ENCODE results near the gene TNFRSF12A. TPM values are rescaled to one million over a fixed set of nuclear protein-coding genes. Genes with fewer than 3 reads are reported as not detected.
A peak's percentile ranks its signal among the peaks of the same experiment; 100 is the strongest.

The TNFRSF12A gene
- polyA plus RNA-seq, 1 donor (not counting 4 experiments of a cell fraction or from before 2014, with no cell fraction given) = 147 TPM

DNA sequence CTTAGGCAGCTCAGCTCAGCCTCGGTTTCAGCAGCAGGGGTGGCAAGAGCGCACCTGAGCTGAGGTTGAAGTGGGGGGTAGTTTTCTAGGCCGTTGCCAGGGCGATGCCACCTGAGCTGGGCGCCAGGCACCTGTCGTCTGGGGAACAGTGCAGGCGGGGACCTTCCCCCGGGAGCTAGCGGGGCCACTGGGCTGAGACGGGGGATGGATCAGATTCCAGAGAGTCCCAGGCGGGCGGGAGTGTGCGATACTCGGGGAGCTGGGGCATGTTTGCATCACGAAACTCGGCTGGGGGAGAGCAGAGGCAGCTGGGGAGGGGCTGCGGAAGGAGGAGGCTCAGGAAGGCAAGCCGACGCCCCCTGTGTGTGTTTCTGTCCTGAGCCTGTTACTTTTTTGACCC, 7.9 kb upstream of the TNFRSF12A start:
- H3K4me1 ChIP-seq (ENCODE audit: control insufficient read depth, extremely low read depth, insufficient read depth, low read length) = peaks cover 14% of the 10 kb centered on the region
- no peaks in the 10 kb centered on the region for H3K9me1 ChIP-seq (ENCODE audit: control insufficient read depth, extremely low read depth, insufficient read depth, low read length)
- no peaks in the 10 kb centered on the region for H4K20me1 ChIP-seq (ENCODE audit: control insufficient read depth, extremely low read depth, insufficient read depth, low read length)
- H3K4me2 ChIP-seq (ENCODE audit: control insufficient read depth, extremely low read depth, insufficient read depth, low read depth, low read length) = no peak overlapping the region
- no peaks in the 10 kb centered on the region for H3K79me2 ChIP-seq (ENCODE audit: control insufficient read depth, insufficient read depth, low read length)
- H3K9ac ChIP-seq (ENCODE audit: control insufficient read depth, extremely low read depth, insufficient read depth, low read length) = no peak overlapping the region
- H3K27me3 ChIP-seq (ENCODE audit: control insufficient read depth, extremely low read depth, insufficient read depth, low read length) = peaks cover 35% of the 10 kb centered on the region
- FAIRE-seq = no peak
- no peaks in the 10 kb centered on the region for H3K9me3 ChIP-seq (ENCODE audit: control insufficient read depth, low read depth, low read length)
- dilution Hi-C loops (cut with MboI; ENCODE audit: extremely low pct_ligation_motif_present, low sequenced_read_pairs) = no loop called here
- no peaks in the 10 kb centered on the region for H3K36me3 ChIP-seq (ENCODE audit: control insufficient read depth in 2 of 2, extremely low read depth in 1 of 2, insufficient read depth in 2 of 2, low read length in 2 of 2)
- DNase-seq (ENCODE audit: low read depth, low spot score) = no peak
- no peak for TF ChIP-seq CTCF (optimal IDR thresholded peaks at IDR 0.05 in 1 of 3, IDR thresholded peaks at IDR 0.05 in 1 of 3, conservative IDR thresholded peaks at IDR 0.05 in 1 of 3; ENCODE audit: extremely low read depth in 1 of 3, insufficient read depth in 2 of 3, low read length in 3 of 3)
- TF ChIP-seq EZH2 (IDR thresholded peaks at IDR 0.05; ENCODE audit: low read length) = peak; percentile 15
- no peak overlapping the region for H3K27ac ChIP-seq (ENCODE audit: control insufficient read depth, insufficient read depth, low read length)
- H2AFZ ChIP-seq (ENCODE audit: control insufficient read depth, low read length) = no peak overlapping the region
- no peak overlapping the region for H3K4me3 ChIP-seq (ENCODE audit: control insufficient read depth in 2 of 3, extremely low read depth in 1 of 3, insufficient read depth in 2 of 3, low read depth in 1 of 3, low read length in 3 of 3)

GRCh38 chr16:3012828-3013420, 7.2 kb upstream of the TNFRSF12A start, which contains the start of gene CLDN9:
CLDN9 (plus strand) TSS chr16:3012923; CDS start chr16:3013363, 440 bp downstream.
- DNase-seq (ENCODE audit: low read depth, low spot score) (no peak), FAIRE-seq (no peak)
- no peak within 1 kb of the TSS for H3K4me2 ChIP-seq (ENCODE audit: control insufficient read depth, extremely low read depth, insufficient read depth, low read depth, low read length)
- peaks cover 35% of the 10 kb centered on the region for H3K27me3 ChIP-seq (ENCODE audit: control insufficient read depth, extremely low read depth, insufficient read depth, low read length)
- peaks cover 14% of the 10 kb centered on the region for H3K4me1 ChIP-seq (ENCODE audit: control insufficient read depth, extremely low read depth, insufficient read depth, low read length)
- TF ChIP-seq CTCF (optimal IDR thresholded peaks at IDR 0.05 in 1 of 3, IDR thresholded peaks at IDR 0.05 in 1 of 3, conservative IDR thresholded peaks at IDR 0.05 in 1 of 3; ENCODE audit: extremely low read depth in 1 of 3, insufficient read depth in 2 of 3, low read length in 3 of 3) (no peak), EZH2 (IDR thresholded peaks at IDR 0.05; ENCODE audit: low read length) (peak; percentile 44)
- dilution Hi-C loops (cut with MboI; ENCODE audit: extremely low pct_ligation_motif_present, low sequenced_read_pairs) = no loop called here
- H3K9me3 ChIP-seq (ENCODE audit: control insufficient read depth, low read depth, low read length) = no peaks in the 10 kb centered on the region
- no peaks in the 10 kb centered on the region for H3K36me3 ChIP-seq (ENCODE audit: control insufficient read depth in 2 of 2, extremely low read depth in 1 of 2, insufficient read depth in 2 of 2, low read length in 2 of 2)
- no peak within 1 kb of the TSS for H3K4me3 ChIP-seq (ENCODE audit: control insufficient read depth in 2 of 3, extremely low read depth in 1 of 3, insufficient read depth in 2 of 3, low read depth in 1 of 3, low read length in 3 of 3)
- no peaks in the 10 kb centered on the region for H3K9me1 ChIP-seq (ENCODE audit: control insufficient read depth, extremely low read depth, insufficient read depth, low read length)
- H3K79me2 ChIP-seq (ENCODE audit: control insufficient read depth, insufficient read depth, low read length) = no peaks in the 10 kb centered on the region
- no peak within 1 kb of the TSS for H3K27ac ChIP-seq (ENCODE audit: control insufficient read depth, insufficient read depth, low read length)
- H2AFZ ChIP-seq (ENCODE audit: control insufficient read depth, low read length) = no peak within 1 kb of the TSS
- no peaks in the 10 kb centered on the region for H4K20me1 ChIP-seq (ENCODE audit: control insufficient read depth, extremely low read depth, insufficient read depth, low read length)
- H3K9ac ChIP-seq (ENCODE audit: control insufficient read depth, extremely low read depth, insufficient read depth, low read length) = no peak within 1 kb of the TSS
